Subcutaneous adipose tissue (tissue), 4 donors: ENCODE results near the gene EGFR. TPM values are rescaled to one million over a fixed set of nuclear protein-coding genes. Genes with fewer than 3 reads are reported as not detected.

Experiments
- total RNA-seq, 4 donors: library from RNA; depleted of rRNA; stranded (reverse); fragments of >200 nt; gene quantifications; one replicate each; pipeline ENCODE4 v1.1.0, GENCODE V29; 2016
- TF ChIP-seq, protein P1 (sequence below): fragments of 450-650 bp; IDR thresholded peaks from one replicate; pipeline ENCODE4 v1.5.1; 2016; ENCODE audit warnings: low read depth, mild to moderate bottlenecking, control low read depth, antibody characterized with exemption, moderate library complexity

The EGFR gene
- total RNA-seq, 4 donors from 2014 or later = 84.0 to 132 (median 102) TPM

- TF ChIP-seq, protein P1, sequence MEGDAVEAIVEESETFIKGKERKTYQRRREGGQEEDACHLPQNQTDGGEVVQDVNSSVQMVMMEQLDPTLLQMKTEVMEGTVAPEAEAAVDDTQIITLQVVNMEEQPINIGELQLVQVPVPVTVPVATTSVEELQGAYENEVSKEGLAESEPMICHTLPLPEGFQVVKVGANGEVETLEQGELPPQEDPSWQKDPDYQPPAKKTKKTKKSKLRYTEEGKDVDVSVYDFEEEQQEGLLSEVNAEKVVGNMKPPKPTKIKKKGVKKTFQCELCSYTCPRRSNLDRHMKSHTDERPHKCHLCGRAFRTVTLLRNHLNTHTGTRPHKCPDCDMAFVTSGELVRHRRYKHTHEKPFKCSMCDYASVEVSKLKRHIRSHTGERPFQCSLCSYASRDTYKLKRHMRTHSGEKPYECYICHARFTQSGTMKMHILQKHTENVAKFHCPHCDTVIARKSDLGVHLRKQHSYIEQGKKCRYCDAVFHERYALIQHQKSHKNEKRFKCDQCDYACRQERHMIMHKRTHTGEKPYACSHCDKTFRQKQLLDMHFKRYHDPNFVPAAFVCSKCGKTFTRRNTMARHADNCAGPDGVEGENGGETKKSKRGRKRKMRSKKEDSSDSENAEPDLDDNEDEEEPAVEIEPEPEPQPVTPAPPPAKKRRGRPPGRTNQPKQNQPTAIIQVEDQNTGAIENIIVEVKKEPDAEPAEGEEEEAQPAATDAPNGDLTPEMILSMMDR = no peak
Observed at GRCh38 chr7:55100544-55101327, 81.9 kb downstream of the EGFR start.

DNA sequence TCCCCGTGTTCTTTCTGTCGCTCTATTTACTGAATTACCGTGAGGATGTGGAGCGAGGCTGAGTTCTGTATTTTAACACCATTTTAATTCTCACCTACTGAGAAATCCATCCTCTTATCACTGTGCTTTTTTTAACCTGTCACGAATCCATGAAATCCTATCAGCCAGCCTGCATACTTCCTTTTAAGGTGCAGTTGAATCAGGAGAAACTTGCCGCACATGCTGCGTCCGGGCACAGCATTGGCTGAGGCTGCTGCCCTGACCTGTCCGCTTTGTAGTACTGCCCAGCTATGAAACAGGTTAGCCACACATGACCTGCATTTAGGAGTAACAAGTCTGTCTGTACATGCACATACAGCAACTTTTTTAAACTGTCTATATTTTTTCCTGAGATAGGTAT is 82.5 kb downstream of the EGFR start:
- TF ChIP-seq, protein P1 = no peak

DNA sequence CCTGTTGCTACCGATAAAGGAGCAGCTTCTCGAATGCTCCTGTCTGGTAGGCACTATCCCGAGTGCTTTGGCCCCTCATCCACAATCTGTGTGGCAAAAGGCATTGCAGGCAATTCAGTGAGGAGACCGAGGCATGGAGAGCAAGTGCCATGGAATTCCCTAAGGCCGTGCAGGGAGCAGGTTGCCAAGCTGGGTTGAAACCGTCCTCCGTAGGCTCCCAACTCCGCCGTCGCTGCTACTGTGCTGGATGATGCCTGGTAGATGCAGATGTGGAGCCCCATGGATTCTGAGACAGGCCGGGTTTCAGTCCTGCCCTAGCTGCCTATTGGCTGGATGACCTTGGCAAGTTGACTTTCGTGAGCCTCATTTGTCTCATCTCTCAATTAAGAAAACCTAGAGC is 85.3 kb downstream of the EGFR start:
- TF ChIP-seq, protein P1 = no peak

- TF ChIP-seq, protein P1 = no peak
Observed at GRCh38 chr7:55104712-55105433, 86.1 kb downstream of the EGFR start.

DNA sequence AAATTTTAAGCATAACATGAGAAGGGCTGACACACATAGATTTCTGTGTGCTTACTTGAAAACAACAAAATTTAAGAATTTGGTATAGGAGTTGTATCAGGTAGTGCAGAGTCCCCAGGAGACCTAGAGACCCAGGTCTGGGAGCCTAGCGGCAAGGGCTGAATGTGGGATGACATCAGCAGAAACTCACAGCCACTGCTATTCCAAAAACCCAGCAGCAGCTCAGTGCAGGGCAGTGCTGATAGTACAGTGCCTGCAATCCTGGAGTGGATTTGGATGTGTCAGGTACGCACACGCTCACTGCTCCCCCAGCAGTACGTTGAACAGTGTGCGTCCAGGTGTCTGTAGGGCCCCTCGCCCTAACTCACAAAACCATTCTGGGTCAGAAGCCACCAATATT is 87.1 kb downstream of the EGFR start:
- TF ChIP-seq, protein P1 = no peak

DNA sequence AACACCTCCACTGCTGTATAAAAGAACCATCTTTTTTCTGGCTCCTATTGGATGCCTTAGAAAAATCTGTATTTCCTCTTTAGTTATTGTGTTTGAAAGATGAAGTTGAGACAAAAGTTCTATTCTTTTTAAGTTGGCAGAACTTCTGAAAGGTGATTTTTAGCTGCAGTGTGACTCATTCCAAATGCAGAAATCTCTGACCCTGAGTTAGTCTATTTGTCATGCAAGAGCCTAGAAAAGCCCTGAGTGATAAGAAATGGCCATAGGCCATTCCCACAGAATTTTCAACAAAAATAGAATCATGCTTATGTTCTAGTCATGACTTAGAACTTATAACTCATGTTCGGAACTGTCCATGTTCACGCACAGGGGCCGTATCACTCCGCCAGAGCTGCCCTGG is 89.1 kb downstream of the EGFR start:
- TF ChIP-seq, protein P1 = no peak

DNA sequence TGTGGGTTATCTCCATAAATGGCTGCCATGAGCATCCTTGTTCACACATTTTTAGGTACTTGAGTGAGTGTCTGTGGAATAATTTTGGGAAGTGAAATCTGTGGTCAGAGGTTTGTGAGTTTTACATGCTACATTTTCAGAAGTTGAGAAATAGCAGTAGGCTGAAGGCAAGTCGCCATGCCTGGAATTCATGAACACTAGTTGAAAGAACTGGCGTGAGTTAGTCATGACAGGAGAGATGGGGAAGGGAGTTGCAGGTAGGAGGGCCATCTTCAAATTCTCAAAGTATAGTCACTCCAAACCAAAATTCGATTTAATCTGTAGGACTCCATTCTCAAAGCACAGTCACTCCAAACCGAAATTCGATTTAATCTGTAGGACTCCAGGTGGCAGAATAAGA is 89.6 kb downstream of the EGFR start:
- TF ChIP-seq, protein P1 = no peak
